Cardiac fibroblast (primary cell): ENCODE data around the gene DDX39B.

Experiments
- DNase-seq, 2 donors: peaks; one replicate each; pipeline versions ENCODE4 v3.0.0 to v3.0.0-alpha.2; 2010; ENCODE audit warnings: low read depth in 2 of 2
- H3K4me3 ChIP-seq, 2 donors: replicated peaks in 1 of 2; 1 replicate in 1 of 2; 2 replicates in 1 of 2; pipeline ENCODE4 v1.5.1; 2011; ENCODE audit warnings: low read depth in 2 of 2, low read length in 2 of 2, mild to moderate bottlenecking in 2 of 2, moderate library complexity in 1 of 2
- CTCF ChIP-seq: IDR thresholded peaks from one replicate; pipeline ENCODE4 v1.5.1; 2011; ENCODE audit warnings: low read depth, mild to moderate bottlenecking, low read length, inconsistent platforms

The DDX39B gene

GRCh38 chr6:31579119-31579505, 37.3 kb upstream of the DDX39B start:
- DNase-seq: no peak
- TF ChIP-seq CTCF: no peak
- no peak overlapping the region for H3K4me3 ChIP-seq

DNA sequence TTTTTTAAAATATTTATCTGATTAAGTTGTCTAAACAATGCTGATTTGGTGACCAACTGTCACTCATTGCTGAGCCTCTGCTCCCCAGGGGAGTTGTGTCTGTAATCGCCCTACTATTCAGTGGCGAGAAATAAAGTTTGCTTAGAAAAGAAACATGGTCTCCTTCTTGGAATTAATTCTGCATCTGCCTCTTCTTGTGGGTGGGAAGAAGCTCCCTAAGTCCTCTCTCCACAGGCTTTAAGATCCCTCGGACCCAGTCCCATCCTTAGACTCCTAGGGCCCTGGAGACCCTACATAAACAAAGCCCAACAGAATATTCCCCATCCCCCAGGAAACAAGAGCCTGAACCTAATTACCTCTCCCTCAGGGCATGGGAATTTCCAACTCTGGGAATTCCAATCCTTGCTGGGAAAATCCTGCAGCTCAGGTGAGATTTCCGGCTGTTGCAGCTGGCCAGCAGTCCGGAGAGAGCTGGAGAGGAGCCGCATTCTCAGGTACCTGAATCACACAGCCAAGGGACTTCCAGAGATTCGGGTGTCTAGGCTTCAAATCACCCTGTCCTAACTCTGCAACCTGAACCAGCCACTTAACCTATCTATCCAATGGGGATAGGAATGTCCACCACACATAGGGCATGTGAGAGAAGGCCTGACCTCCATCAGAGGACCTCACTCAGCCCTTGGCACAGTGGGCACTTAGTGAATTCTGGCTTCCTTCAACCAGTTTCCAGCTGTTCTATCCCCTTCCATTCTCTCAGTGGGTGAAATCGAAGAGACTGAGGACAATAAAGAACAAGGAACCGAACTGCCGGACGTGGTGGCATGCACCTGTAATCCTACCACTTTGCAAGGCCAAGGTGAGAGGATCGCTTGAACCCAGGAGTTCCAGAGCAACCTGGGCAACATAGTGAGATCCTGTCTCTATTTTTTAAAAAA, 36.6 kb upstream of the DDX39B start:
- TF ChIP-seq CTCF: no peak
- H3K4me3 ChIP-seq: no peak overlapping the region
- DNase-seq: no peak

GRCh38 chr6:31577579-31577966, 35.8 kb upstream of the DDX39B start:
- no peak for DNase-seq
- TF ChIP-seq CTCF: no peak
- H3K4me3 ChIP-seq: no peak overlapping the region

- no peak for TF ChIP-seq CTCF
- no peak for DNase-seq
- H3K4me3 ChIP-seq: no peak overlapping the region
These were observed 35.2 kb upstream of the DDX39B start for GRCh38 chr6:31576897-31577578.

DNA sequence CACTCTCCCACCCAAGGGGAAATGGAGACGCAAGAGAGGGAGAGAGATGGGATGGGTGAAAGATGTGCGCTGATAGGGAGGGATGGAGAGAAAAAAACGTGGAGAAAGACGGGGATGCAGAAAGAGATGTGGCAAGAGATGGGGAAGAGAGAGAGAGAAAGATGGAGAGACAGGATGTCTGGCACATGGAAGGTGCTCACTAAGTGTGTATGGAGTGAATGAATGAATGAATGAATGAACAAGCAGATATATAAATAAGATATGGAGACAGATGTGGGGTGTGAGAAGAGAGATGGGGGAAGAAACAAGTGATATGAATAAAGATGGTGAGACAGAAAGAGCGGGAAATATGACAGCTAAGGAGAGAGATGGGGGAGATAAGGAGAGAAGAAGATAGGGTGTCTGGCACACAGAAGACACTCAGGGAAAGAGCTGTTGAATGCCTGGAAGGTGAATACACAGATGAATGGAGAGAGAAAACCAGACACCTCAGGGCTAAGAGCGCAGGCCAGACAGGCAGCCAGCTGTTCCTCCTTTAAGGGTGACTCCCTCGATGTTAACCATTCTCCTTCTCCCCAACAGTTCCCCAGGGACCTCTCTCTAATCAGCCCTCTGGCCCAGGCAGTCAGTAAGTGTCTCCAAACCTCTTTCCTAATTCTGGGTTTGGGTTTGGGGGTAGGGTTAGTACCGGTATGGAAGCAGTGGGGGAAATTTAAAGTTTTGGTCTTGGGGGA, 34.3 kb upstream of the DDX39B start:
- no peak for TF ChIP-seq CTCF
- no peak overlapping the region for H3K4me3 ChIP-seq
- DNase-seq: peak in 1 of 2 donors; percentile 33

DNA sequence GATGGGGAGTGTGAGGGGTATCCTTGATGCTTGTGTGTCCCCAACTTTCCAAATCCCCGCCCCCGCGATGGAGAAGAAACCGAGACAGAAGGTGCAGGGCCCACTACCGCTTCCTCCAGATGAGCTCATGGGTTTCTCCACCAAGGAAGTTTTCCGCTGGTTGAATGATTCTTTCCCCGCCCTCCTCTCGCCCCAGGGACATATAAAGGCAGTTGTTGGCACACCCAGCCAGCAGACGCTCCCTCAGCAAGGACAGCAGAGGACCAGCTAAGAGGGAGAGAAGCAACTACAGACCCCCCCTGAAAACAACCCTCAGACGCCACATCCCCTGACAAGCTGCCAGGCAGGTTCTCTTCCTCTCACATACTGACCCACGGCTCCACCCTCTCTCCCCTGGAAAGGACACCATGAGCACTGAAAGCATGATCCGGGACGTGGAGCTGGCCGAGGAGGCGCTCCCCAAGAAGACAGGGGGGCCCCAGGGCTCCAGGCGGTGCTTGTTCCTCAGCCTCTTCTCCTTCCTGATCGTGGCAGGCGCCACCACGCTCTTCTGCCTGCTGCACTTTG, 33.6 kb upstream of the DDX39B start, which contains the start of gene TNF:
Gene TNF (plus strand): TSS at position 231 of the 567 bp plus-strand sequence. CDS start 177 bp downstream, at position 408.
- no peak within 1 kb of the TSS for H3K4me3 ChIP-seq
- peak in 1 of 2 donors; percentile 39 for DNase-seq
- TF ChIP-seq CTCF: no peak
